Measurements from ENCODE around the gene CFL2. TPM values are rescaled to one million over a fixed set of nuclear protein-coding genes. Genes with fewer than 3 reads are reported as not detected.

Gene CFL2
- total RNA-seq, 1 donor from 2014 or later = 509 TPM

DNA sequence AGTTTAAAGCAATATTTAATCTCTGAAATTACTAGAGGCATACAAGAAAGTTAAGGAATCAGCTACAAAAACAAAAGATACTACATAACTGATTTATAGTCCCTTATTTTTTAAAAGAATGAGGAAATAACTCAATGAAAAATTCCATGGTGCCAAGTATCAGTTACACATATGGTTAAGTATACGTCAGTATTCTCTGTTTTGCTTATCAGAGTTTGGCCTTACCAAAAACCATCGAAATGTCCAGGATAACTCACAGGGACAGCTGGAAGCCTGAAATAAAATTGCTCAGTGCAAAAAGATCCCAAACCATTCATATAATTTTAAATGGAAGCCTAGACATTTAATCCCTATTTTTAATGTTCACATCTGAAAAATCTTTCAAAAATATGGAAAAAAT, 3.6 kb downstream of the CFL2 start:
- H3K27me3 ChIP-seq (ENCODE audit: low read depth) = no peaks in the 10 kb centered on the region
- H3K27ac ChIP-seq (replicated peaks) = peak overlapping the region; percentile 99
- DNase-seq = no peak
- H3K9me3 ChIP-seq (replicated peaks) = no peaks in the 10 kb centered on the region
- H3K4me1 ChIP-seq = peaks cover 74% of the 10 kb centered on the region
- H3K36me3 ChIP-seq = peaks cover 10% of the 10 kb centered on the region
- intact Hi-C loops (cut with micrococcal nuclease) = no loop called here
- peak overlapping the region; percentile 92 for H3K4me3 ChIP-seq
- TF ChIP-seq CTCF (IDR thresholded peaks at IDR 0.05; ENCODE audit: borderline replicate concordance) = no peak

DNA sequence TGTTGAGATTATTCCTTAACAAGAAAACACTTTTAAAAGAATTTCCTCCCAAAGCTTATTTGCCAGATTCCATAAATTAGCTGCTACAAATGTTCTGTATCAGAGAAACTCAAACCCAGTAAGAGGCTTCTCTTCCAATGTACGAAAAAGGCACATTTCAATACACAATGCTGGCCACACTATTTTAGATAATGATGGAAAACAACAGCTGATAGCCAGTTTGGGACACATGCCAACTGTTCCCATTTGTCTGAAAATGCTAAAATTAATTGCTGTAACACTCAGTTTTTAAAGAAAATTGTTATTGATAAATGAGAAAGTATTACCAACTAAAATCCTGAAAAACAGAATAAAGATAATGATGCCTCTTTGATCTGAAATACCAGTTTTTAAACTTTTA, 4.4 kb downstream of the CFL2 start:
- Histone ChIP-seq H3K9me3 (replicated peaks) (no peaks in the 10 kb centered on the region), H3K4me1 (peaks cover 67% of the 10 kb centered on the region), H3K36me3 (peaks cover 10% of the 10 kb centered on the region), H3K27me3 (ENCODE audit: low read depth) (no peaks in the 10 kb centered on the region), H3K27ac (replicated peaks) (peak overlapping the region; percentile 99), H3K4me3 (peak overlapping the region; percentile 92)
- TF ChIP-seq CTCF (IDR thresholded peaks at IDR 0.05; ENCODE audit: borderline replicate concordance) = no peak
- DNase-seq = no peak
- intact Hi-C loops (cut with micrococcal nuclease) = no loop called here

GRCh38 chr14:34707722-34708121, 6.7 kb downstream of the CFL2 start:
- peaks cover 46% of the 10 kb centered on the region for H3K4me1 ChIP-seq
- no peak overlapping the region for H3K4me3 ChIP-seq
- H3K27ac ChIP-seq (replicated peaks) = no peak overlapping the region
- DNase-seq = no peak
- no peak for TF ChIP-seq CTCF (IDR thresholded peaks at IDR 0.05; ENCODE audit: borderline replicate concordance)
- peaks cover 10% of the 10 kb centered on the region for H3K36me3 ChIP-seq
- no peaks in the 10 kb centered on the region for H3K27me3 ChIP-seq (ENCODE audit: low read depth)
- no peaks in the 10 kb centered on the region for H3K9me3 ChIP-seq (replicated peaks)
- intact Hi-C loops (cut with micrococcal nuclease) = no loop called here

- H3K9me3 ChIP-seq (replicated peaks) = no peaks in the 10 kb centered on the region
- no peak for TF ChIP-seq CTCF (IDR thresholded peaks at IDR 0.05; ENCODE audit: borderline replicate concordance)
- H3K27ac ChIP-seq (replicated peaks) = no peak overlapping the region
- no peaks in the 10 kb centered on the region for H3K27me3 ChIP-seq (ENCODE audit: low read depth)
- intact Hi-C loops (cut with micrococcal nuclease) = no loop called here
- no peak for DNase-seq
- H3K4me3 ChIP-seq = no peak overlapping the region
- H3K4me1 ChIP-seq = no peaks in the 10 kb centered on the region
- no peaks in the 10 kb centered on the region for H3K36me3 ChIP-seq
Measured at GRCh38 chr14:34701808-34702207, 12.6 kb downstream of the CFL2 start.

- no peak for DNase-seq
- Histone ChIP-seq H3K4me3 (no peak overlapping the region), H3K9me3 (replicated peaks) (no peaks in the 10 kb centered on the region), H3K27me3 (ENCODE audit: low read depth) (no peaks in the 10 kb centered on the region), H3K36me3 (no peaks in the 10 kb centered on the region), H3K27ac (replicated peaks) (no peak overlapping the region), H3K4me1 (no peaks in the 10 kb centered on the region)
- intact Hi-C loops (cut with micrococcal nuclease) = no loop called here
- no peak for TF ChIP-seq CTCF (IDR thresholded peaks at IDR 0.05; ENCODE audit: borderline replicate concordance)
Measured at GRCh38 chr14:34700622-34701130, 13.7 kb downstream of the CFL2 start.

All from left ventricle myocardium inferior (tissue), 1 donor.